Measurements from ENCODE around the gene ZNF217. TPM values are rescaled to one million over a fixed set of nuclear protein-coding genes. Genes with fewer than 3 reads are reported as not detected.

The ZNF217 gene
- total and polyA plus RNA-seq, 9 of the 15 experiments (the other 6 are each of a cell fraction or from before 2014, with no cell fraction given) = 3.0 to 41.8 (median 16.8) TPM

GRCh38 chr20:53623454-53624211 is 30.0 kb upstream of the ZNF217 start (continued):
- TF ChIP-seq MCM5 (IDR thresholded peaks at IDR 0.05; ENCODE audit: low read depth) (no peak), ZNF707 (CRISPR knock-in tag; conservative IDR thresholded peaks at IDR 0.05) (no peak), ZNF408 (CRISPR knock-in tag; IDR thresholded peaks at IDR 0.05; ENCODE audit: low read depth) (no peak), SMC3 (conservative IDR thresholded peaks at IDR 0.05; ENCODE audit: insufficient read depth, low read depth, low read length) (no peak), ZC3H11A (IDR thresholded peaks at IDR 0.05; ENCODE audit: low read depth, low read length) (no peak), DIDO1 (tag; IDR thresholded peaks at IDR 0.05; ENCODE audit: low read depth) (no peak), CEBPZ (IDR thresholded peaks at IDR 0.05; ENCODE audit: borderline replicate concordance, low read depth, low read length) (no peak), STAG1 (CRISPR knock-in tag; IDR thresholded peaks at IDR 0.05; ENCODE audit: borderline replicate concordance) (no peak), IRF9 (tag; IDR thresholded peaks at IDR 0.05) (no peak), ZNF324 (CRISPR knock-in tag; IDR thresholded peaks at IDR 0.05) (no peak), SMAD4 (CRISPR knock-in tag; conservative IDR thresholded peaks at IDR 0.05) (peak; percentile 78), ZBTB11 (CRISPR knock-in tag; IDR thresholded peaks at IDR 0.05) (peak in 2 of 3 experiments; percentile 74 to 90; a peak in 2 of 6 replicates), ZNF583 (CRISPR knock-in tag; IDR thresholded peaks at IDR 0.05) (no peak)
- TF ChIP-seq, protein P1, sequence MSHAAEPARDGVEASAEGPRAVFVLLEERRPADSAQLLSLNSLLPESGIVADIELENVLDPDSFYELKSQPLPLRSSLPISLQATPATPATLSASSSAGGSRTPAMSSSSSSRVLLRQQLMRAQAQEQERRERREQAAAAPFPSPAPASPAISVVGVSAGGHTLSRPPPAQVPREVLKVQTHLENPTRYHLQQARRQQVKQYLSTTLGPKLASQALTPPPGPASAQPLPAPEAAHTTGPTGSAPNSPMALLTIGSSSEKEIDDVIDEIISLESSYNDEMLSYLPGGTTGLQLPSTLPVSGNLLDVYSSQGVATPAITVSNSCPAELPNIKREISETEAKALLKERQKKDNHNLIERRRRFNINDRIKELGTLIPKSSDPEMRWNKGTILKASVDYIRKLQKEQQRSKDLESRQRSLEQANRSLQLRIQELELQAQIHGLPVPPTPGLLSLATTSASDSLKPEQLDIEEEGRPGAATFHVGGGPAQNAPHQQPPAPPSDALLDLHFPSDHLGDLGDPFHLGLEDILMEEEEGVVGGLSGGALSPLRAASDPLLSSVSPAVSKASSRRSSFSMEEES (CRISPR knock-in tag; IDR thresholded peaks at IDR 0.05) = no peak
- TF ChIP-seq, protein P2, sequence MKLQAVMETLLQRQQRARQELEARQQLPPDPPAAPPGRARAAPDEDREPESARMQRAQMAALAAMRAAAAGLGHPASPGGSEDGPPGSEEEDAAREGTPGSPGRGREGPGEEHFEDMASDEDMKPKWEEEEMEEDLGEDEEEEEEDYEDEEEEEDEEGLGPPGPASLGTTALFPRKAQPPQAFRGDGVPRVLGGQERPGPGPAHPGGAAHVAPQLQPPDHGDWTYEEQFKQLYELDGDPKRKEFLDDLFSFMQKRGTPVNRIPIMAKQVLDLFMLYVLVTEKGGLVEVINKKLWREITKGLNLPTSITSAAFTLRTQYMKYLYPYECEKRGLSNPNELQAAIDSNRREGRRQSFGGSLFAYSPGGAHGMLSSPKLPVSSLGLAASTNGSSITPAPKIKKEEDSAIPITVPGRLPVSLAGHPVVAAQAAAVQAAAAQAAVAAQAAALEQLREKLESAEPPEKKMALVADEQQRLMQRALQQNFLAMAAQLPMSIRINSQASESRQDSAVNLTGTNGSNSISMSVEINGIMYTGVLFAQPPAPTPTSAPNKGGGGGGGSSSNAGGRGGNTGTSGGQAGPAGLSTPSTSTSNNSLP (IDR thresholded peaks at IDR 0.05; ENCODE audit: borderline replicate concordance, low read depth, low read length) = no peak
